Stomach (tissue), 4 donors: ENCODE results near the gene TMEM35A.

Experiments
- EP300 ChIP-seq: sonication (generic); formaldehyde crosslinking; IDR thresholded peaks from one replicate; pipeline ENCODE4 v1.6.1; 2017; ENCODE audit warnings: antibody characterized with exemption
- POLR2AphosphoS5 ChIP-seq, 3 donors: sonication (generic); formaldehyde crosslinking; IDR thresholded peaks; one replicate each; pipeline ENCODE4 v1.6.1; 2016; ENCODE audit warnings: antibody characterized with exemption in 3 of 3
- TF ChIP-seq, protein P1 (sequence below), 7 experiments: fragments of 450-650 bp in 4 of 7; fragments of 200-600 bp in 3 of 7; sonication (generic) in 3 of 7; IDR thresholded peaks; one replicate each; pipeline ENCODE4 v1.5.1; 2016 to 2019; ENCODE audit warnings: antibody characterized with exemption in 7 of 7, control low read depth in 2 of 7, mild to moderate bottlenecking in 1 of 7

- TF ChIP-seq, protein P1, sequence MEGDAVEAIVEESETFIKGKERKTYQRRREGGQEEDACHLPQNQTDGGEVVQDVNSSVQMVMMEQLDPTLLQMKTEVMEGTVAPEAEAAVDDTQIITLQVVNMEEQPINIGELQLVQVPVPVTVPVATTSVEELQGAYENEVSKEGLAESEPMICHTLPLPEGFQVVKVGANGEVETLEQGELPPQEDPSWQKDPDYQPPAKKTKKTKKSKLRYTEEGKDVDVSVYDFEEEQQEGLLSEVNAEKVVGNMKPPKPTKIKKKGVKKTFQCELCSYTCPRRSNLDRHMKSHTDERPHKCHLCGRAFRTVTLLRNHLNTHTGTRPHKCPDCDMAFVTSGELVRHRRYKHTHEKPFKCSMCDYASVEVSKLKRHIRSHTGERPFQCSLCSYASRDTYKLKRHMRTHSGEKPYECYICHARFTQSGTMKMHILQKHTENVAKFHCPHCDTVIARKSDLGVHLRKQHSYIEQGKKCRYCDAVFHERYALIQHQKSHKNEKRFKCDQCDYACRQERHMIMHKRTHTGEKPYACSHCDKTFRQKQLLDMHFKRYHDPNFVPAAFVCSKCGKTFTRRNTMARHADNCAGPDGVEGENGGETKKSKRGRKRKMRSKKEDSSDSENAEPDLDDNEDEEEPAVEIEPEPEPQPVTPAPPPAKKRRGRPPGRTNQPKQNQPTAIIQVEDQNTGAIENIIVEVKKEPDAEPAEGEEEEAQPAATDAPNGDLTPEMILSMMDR (IDR thresholded peaks at IDR 0.05) = no peak
- TF ChIP-seq POLR2AphosphoS5 (IDR thresholded peaks at IDR 0.05) (no peak), EP300 (no peak)
Observed at GRCh38 chrX:101091817-101092216, 13.1 kb downstream of the TMEM35A start.
